Mesenchymal stem cell (in vitro differentiated cells and primary cell): ENCODE data around the gene RIN3.
"Not testable (repeated sequence)": the region's sequence is repeated elsewhere in the genome, so short reads cannot be mapped to it uniquely, and the experiment has no call there.

ENCODE experiments used
- DNase-seq: peaks from one replicate; pipeline ENCODE4 v3.0.0-alpha.2; 2013
- H2AFZ ChIP-seq: one replicate; pipeline ENCODE4 v1.6.1; 2013; ENCODE audit warnings: low read depth, mild to moderate bottlenecking, control low read depth, inconsistent platforms, low read length, moderate library complexity
- H2AK5ac ChIP-seq: 2 replicates; pipeline ENCODE4 v1.6.1; 2013; ENCODE audit warnings: low read length, moderate library complexity, mild to moderate bottlenecking, inconsistent platforms; ENCODE audit not compliant: severe bottlenecking
- H2BK120ac ChIP-seq: one replicate; pipeline ENCODE4 v1.6.1; 2013; ENCODE audit warnings: low read depth, mild to moderate bottlenecking, inconsistent platforms, low read length, moderate library complexity
- H2BK12ac ChIP-seq, 2 experiments: one replicate each; pipeline ENCODE4 v1.6.1; 2013; ENCODE audit warnings: inconsistent platforms in 2 of 2, low read length in 2 of 2, mild to moderate bottlenecking in 2 of 2, moderate library complexity in 2 of 2, control low read depth in 1 of 2
- H2BK15ac ChIP-seq: one replicate; pipeline ENCODE4 v1.6.1; 2013; ENCODE audit warnings: mild to moderate bottlenecking, low read depth, inconsistent platforms; ENCODE audit not compliant: poor library complexity, severe bottlenecking
- H2BK5ac ChIP-seq: 2 replicates; pipeline ENCODE4 v1.6.1; 2013; ENCODE audit warnings: low read depth, mild to moderate bottlenecking, low read length, control low read depth, inconsistent platforms; ENCODE audit not compliant: poor library complexity, severe bottlenecking
- H3K14ac ChIP-seq, 2 experiments: one replicate each; pipeline ENCODE4 v1.6.1; 2013; ENCODE audit warnings: inconsistent platforms in 2 of 2, low read length in 2 of 2, control low read depth in 1 of 2, mild to moderate bottlenecking in 1 of 2, moderate library complexity in 1 of 2
- H3K18ac ChIP-seq, 2 experiments: one replicate each; pipeline ENCODE4 v1.6.1; 2013; ENCODE audit warnings: inconsistent platforms in 2 of 2, low read length in 2 of 2, control low read depth in 1 of 2, low read depth in 1 of 2, mild to moderate bottlenecking in 1 of 2
- H3K23ac ChIP-seq, 2 experiments: one replicate each; pipeline ENCODE4 v1.6.1; 2013; ENCODE audit warnings: inconsistent platforms in 2 of 2, low read length in 2 of 2, mild to moderate bottlenecking in 2 of 2, moderate library complexity in 2 of 2, control low read depth in 1 of 2
- H3K27ac ChIP-seq: 2 replicates; pipeline ENCODE4 v1.5.1; 2013; ENCODE audit warnings: mild to moderate bottlenecking, moderate library complexity, low read length, control low read depth, inconsistent platforms; ENCODE audit not compliant: poor library complexity, severe bottlenecking
- H3K27me3 ChIP-seq, 2 experiments: 2 replicates each; pipeline versions ENCODE4 v1.6.1 to v1.7.0; 2013; ENCODE audit warnings: low read length in 2 of 2, mild to moderate bottlenecking in 2 of 2, moderate library complexity in 2 of 2, control low read depth in 1 of 2, inconsistent platforms in 1 of 2; ENCODE audit not compliant: control insufficient read depth in 1 of 2, insufficient read depth in 1 of 2
- H3K36me3 ChIP-seq, 2 experiments: 2 replicates each; pipeline versions ENCODE4 v1.6.1 to v1.7.0; 2013; ENCODE audit warnings: low read length in 2 of 2, control low read depth in 1 of 2, inconsistent platforms in 1 of 2, low read depth in 1 of 2, mild to moderate bottlenecking in 1 of 2; ENCODE audit not compliant: insufficient read depth in 2 of 2, control insufficient read depth in 1 of 2
- H3K4ac ChIP-seq, 2 experiments: one replicate each; pipeline ENCODE4 v1.6.1; 2013; ENCODE audit warnings: inconsistent platforms in 2 of 2, low read length in 2 of 2, mild to moderate bottlenecking in 2 of 2, moderate library complexity in 2 of 2, control low read depth in 1 of 2, low read depth in 1 of 2
- H3K4me1 ChIP-seq: 2 replicates; pipeline ENCODE4 v1.6.1; 2013; ENCODE audit warnings: low read depth, low read length, control low read depth; ENCODE audit not compliant: control insufficient read depth, insufficient read depth
- H3K4me2 ChIP-seq: 2 replicates; pipeline ENCODE4 v1.6.1; 2013; ENCODE audit warnings: low read length, mild to moderate bottlenecking, inconsistent platforms; ENCODE audit not compliant: poor library complexity, severe bottlenecking
- H3K4me3 ChIP-seq, 2 experiments: 2 replicates each; pipeline versions ENCODE4 v1.5.1 to v1.7.0; 2013; ENCODE audit warnings: low read length in 2 of 2, mild to moderate bottlenecking in 2 of 2, control low read depth in 1 of 2, low read depth in 1 of 2; ENCODE audit not compliant: insufficient read depth in 1 of 2
- H3K79me1 ChIP-seq: replicated peaks from 2 replicates; pipeline ENCODE4 v1.6.1; 2013; ENCODE audit warnings: mild to moderate bottlenecking, control low read depth, low read length, inconsistent platforms; ENCODE audit not compliant: poor library complexity, severe bottlenecking
- H3K9ac ChIP-seq: 2 replicates; pipeline ENCODE4 v1.7.0; 2013; ENCODE audit warnings: mild to moderate bottlenecking, low read length, moderate library complexity
- H3K9me3 ChIP-seq: 2 replicates; pipeline ENCODE4 v1.7.0; 2013; ENCODE audit warnings: mild to moderate bottlenecking, low read length; ENCODE audit not compliant: control insufficient read depth
- H4K8ac ChIP-seq: one replicate; pipeline ENCODE4 v1.6.1; 2013; ENCODE audit warnings: inconsistent platforms, mild to moderate bottlenecking, low read length, moderate library complexity
- H4K91ac ChIP-seq: one replicate; pipeline ENCODE4 v1.6.1; 2013; ENCODE audit warnings: mild to moderate bottlenecking, low read length, inconsistent platforms
- WGBS: methylation state at CpG from one replicate; pipeline ENCODE4 v1.1.7; 2013; ENCODE audit warnings: mixed read lengths; 5-methylcytosine and 5-hydroxymethylcytosine counted together

RIN3 gene

DNA sequence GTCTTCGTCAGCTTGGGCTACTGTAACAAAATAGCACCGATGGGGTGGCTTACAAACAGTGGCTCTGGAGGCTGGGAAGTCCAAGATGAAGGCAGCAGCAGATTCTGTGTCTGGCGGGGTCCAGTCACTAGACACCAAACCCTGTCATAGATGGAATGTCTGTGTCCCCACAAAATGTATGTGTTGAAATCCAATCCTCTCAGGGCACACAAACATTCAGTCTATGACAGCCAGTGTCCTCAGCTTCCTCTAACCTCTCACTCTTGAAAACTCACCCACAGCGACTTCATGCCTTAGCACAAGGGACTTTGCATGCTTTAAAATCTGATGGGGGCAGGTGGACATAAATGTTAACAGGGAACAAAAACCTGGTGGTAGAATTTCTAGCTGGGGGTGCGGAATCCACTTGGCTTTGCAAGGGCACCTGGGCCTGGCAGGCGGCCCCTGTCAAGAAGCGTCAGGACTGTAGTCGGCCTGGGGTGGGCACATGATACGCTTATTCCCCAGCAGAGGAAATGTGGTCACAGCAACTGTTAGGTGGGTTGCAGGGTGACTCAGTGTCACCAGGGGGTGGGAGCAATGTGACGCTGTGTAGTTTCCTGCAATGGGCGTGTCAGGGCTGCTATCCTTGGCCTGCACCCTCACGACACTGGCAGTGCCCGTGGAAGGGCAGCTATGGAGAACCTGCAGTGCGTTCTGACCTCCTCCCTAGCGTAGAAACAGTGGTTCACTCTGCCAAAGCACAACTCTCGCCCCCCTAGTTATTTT is 17.7 kb downstream of the RIN3 start:
- Histone ChIP-seq H4K91ac (peak overlapping the region; percentile 9), H3K4ac (peak overlapping the region in 1 of 2 experiments; percentile 24), H2BK15ac (no peak overlapping the region), H3K27ac (no peak overlapping the region), H2BK5ac (no peak overlapping the region), H3K4me2 (no peak overlapping the region), H3K36me3 (peaks cover 0 to 3% of the 10 kb centered on the region in 2 experiments), H3K23ac (no peak overlapping the region), H3K4me1 (peaks cover 10% of the 10 kb centered on the region), H3K79me1 (peaks cover 41% of the 10 kb centered on the region), H3K18ac (no peak overlapping the region), H2BK120ac (no peak overlapping the region), H3K9ac (no peak overlapping the region), H4K8ac (no peak overlapping the region), H3K4me3 (no peak overlapping the region), H2AFZ (no peak overlapping the region), H2AK5ac (no peak overlapping the region), H3K14ac (no peak overlapping the region), H3K27me3 (no peaks in the 10 kb centered on the region), H2BK12ac (no peak overlapping the region), H3K9me3 (no peaks in the 10 kb centered on the region)
- WGBS: 95% methylated on average over 16 of the region's 16 CpGs
- no peak for DNase-seq

DNA sequence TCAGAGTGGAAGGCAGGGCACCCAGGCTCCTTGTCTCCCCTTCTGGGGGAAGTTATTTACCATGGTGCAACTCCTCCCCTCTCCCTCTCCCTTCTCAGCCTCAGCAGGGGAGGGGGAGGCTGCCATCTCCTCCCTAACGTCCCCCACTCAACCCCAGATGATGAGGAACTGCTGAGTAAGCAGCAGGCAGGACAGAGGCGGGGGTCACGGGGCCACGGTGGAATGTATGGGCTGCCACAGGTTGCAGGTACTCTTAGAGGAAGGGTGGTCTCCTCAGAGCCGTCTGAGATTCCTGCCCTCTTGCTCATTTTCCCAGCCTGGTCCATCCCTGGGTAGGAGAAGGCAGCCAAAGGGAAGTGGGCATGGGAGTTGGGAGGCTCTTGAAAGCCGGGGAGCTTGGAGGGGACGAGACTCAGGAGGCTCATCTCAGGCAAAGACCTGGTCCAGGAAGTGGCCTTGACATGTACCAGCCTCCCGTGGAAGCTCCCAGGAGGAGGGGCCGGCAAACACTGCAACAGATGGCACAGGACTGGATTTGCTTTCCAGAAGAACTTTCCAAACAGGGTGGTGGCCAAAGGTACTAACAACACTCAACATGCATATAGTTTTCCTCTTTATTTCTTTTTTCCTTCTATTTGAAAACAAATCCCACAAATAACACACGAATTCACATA is 19.0 kb downstream of the RIN3 start:
- Histone ChIP-seq H3K9me3 (no peaks in the 10 kb centered on the region), H3K4ac (no peak overlapping the region), H3K79me1 (peaks cover 38% of the 10 kb centered on the region), H4K8ac (no peak overlapping the region), H2AK5ac (peak overlapping the region; percentile 19), H3K27ac (no peak overlapping the region), H3K14ac (no peak overlapping the region), H3K18ac (peak overlapping the region; percentile 3 to 23), H3K23ac (no peak overlapping the region), H3K4me3 (no peak overlapping the region), H3K9ac (no peak overlapping the region), H3K27me3 (no peaks in the 10 kb centered on the region), H2BK5ac (no peak overlapping the region), H3K4me1 (peaks cover 10% of the 10 kb centered on the region), H2BK15ac (peak overlapping the region; percentile 15), H3K4me2 (no peak overlapping the region), H2BK120ac (peak overlapping the region; percentile 13), H2AFZ (no peak overlapping the region), H2BK12ac (no peak overlapping the region), H3K36me3 (peaks cover 0 to 3% of the 10 kb centered on the region in 2 experiments), H4K91ac (peak overlapping the region; percentile 57)
- WGBS: 81% methylated on average over 8 of the region's 10 CpGs
- DNase-seq: no peak

DNA sequence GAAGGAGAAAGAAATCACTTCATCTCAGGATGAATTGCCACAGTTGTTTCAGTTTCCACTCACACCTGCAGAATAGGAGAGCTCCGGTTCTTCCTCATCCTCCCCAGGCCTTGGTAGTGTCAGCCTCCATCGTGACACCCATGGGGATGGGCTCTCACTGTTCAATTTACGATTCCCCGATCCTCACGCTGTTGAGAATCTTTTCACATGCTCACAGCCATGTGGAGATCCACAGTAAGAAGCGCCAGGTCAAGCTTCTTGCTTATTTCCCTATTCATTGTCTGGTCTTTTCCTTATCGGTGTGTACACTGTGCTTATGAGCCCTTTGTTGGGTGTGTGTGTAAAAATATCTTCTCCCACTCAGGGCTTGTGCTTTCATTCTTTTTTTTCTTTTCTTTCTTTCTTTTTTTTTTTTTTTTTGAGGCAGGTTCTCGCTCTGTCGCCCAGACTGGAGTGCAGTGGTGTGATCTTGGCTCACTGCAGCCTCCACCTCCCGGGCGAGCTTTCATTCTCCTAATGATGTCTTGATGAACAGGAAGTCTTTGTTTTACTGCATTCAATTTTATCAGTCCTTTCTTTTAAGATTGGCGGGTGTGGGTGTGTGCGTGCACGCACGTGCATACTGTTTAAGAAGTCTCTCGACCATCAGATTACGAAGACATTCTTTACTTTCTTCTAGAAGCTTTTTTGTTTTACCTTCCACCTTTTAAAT is 21.5 kb downstream of the RIN3 start:
- Histone ChIP-seq H3K36me3 (peaks cover 3% of the 10 kb centered on the region in 2 experiments), H3K9ac (no peak overlapping the region), H2AK5ac (no peak overlapping the region), H3K79me1 (peaks cover 37% of the 10 kb centered on the region), H3K27me3 (no peaks in the 10 kb centered on the region), H2BK15ac (no peak overlapping the region), H3K4me3 (no peak overlapping the region), H3K23ac (no peak overlapping the region), H3K18ac (no peak overlapping the region), H3K4me2 (no peak overlapping the region), H3K4me1 (peaks cover 19% of the 10 kb centered on the region), H3K4ac (no peak overlapping the region), H4K91ac (no peak overlapping the region), H3K9me3 (no peaks in the 10 kb centered on the region), H4K8ac (no peak overlapping the region), H2BK120ac (no peak overlapping the region), H2BK12ac (peak overlapping the region in 1 of 2 experiments; percentile 0), H2BK5ac (no peak overlapping the region), H2AFZ (no peak overlapping the region), H3K14ac (no peak overlapping the region), H3K27ac (no peak overlapping the region)
- WGBS: 89% methylated on average over 10 of the region's 17 CpGs
- no peak for DNase-seq

DNA sequence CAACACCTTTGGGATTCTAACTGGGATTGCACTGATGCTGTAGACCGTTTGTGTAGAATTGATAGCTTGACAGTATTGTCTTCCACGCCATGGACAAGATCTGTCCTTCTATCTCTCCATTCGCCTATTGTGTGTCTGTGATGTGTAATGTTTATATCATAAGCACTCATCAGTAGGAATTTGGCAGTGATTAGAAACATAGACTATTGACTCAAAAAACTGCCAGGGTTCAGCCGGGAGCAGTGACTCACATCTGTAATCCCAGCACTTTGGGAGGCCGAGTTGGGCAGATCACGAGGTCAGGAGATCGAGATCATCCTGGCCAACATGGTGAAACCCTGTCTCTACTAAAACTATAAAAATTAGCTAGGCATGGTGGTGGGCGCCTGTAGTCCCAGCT is 22.6 kb downstream of the RIN3 start:
- Histone ChIP-seq H3K4me1 (peaks cover 24% of the 10 kb centered on the region), H3K79me1 (peaks cover 31% of the 10 kb centered on the region), H3K18ac (peak overlapping the region in 1 of 2 experiments; percentile 68), H3K4me3 (peak overlapping the region in 1 of 2 experiments; percentile 23)
- H3K23ac ChIP-seq, H3K9ac ChIP-seq, H2BK15ac ChIP-seq, H3K4me2 ChIP-seq, H4K91ac ChIP-seq, H3K36me3 ChIP-seq, H3K27me3 ChIP-seq, H3K4ac ChIP-seq, H2BK12ac ChIP-seq, H2AFZ ChIP-seq, H3K9me3 ChIP-seq, H2BK120ac ChIP-seq, H4K8ac ChIP-seq, H2AK5ac ChIP-seq, H2BK5ac ChIP-seq, H3K27ac ChIP-seq, H3K14ac ChIP-seq: not testable (repeated sequence)
- peak; percentile 78 for DNase-seq
- WGBS: 27% methylated on average over 8 of the region's 8 CpGs
